NCI-H345 (cell line): ENCODE results near the gene LPXN.

Experiments used
- DNase-seq: peaks from one replicate; lab custom pipeline; 2025; lab: John Stamatoyannopoulos, UW

LPXN gene

GRCh38 chr11:58575377-58576020, at the start of gene LPXN:
Gene LPXN (minus strand): TSS chr11:58575856. CDS start chr11:58575772, 84 bp downstream.
- DNase-seq, result no peak

GRCh38 chr11:58625086-58625485, 49.4 kb upstream of the LPXN start:
- no peak for DNase-seq

- no peak for DNase-seq
These were observed 46.7 kb upstream of the LPXN start, which contains the start of gene CNTF for GRCh38 chr11:58622344-58622743. Gene CNTF (plus strand): TSS chr11:58622665. CDS start chr11:58622753, 88 bp downstream.

- DNase-seq, result no peak
These were observed 46.1 kb upstream of the LPXN start for GRCh38 chr11:58621586-58622262.

- no peak for DNase-seq
These were observed 42.4 kb upstream of the LPXN start for GRCh38 chr11:58617976-58618557.

GRCh38 chr11:58616594-58616993, 40.9 kb upstream of the LPXN start:
- no peak for DNase-seq

GRCh38 chr11:58615559-58615958, 39.9 kb upstream of the LPXN start:
- no peak for DNase-seq

- DNase-seq, result no peak
These were observed 37.6 kb upstream of the LPXN start for GRCh38 chr11:58613228-58613627.

- DNase-seq, result no peak
These were observed 34.1 kb upstream of the LPXN start for GRCh38 chr11:58609723-58610122.

GRCh38 chr11:58608331-58608730, 32.7 kb upstream of the LPXN start:
- DNase-seq, result no peak

GRCh38 chr11:58606930-58607714, 31.5 kb upstream of the LPXN start:
- no peak for DNase-seq

- DNase-seq, result no peak
These were observed 24.9 kb upstream of the LPXN start for GRCh38 chr11:58600510-58600909.

- DNase-seq, result no peak
These were observed 22.0 kb upstream of the LPXN start for GRCh38 chr11:58597486-58598144.

GRCh38 chr11:58596621-58597020, 21.0 kb upstream of the LPXN start:
- no peak for DNase-seq

- no peak for DNase-seq
These were observed 19.2 kb upstream of the LPXN start for GRCh38 chr11:58594826-58595225.

GRCh38 chr11:58592760-58593472, 17.3 kb upstream of the LPXN start:
- DNase-seq, result peak; percentile 8

- no peak for DNase-seq
These were observed 16.0 kb upstream of the LPXN start for GRCh38 chr11:58591659-58592058.

GRCh38 chr11:58586998-58587397, 11.3 kb upstream of the LPXN start:
- no peak for DNase-seq

- no peak for DNase-seq
These were observed 6.8 kb upstream of the LPXN start for GRCh38 chr11:58582437-58582836.

- DNase-seq, result no peak
These were observed 4.7 kb upstream of the LPXN start for GRCh38 chr11:58580311-58580710.
